Choroid plexus epithelial cell (primary cell): ENCODE data around the gene ARHGEF5.

Source experiments
- DNase-seq: peaks from one replicate; pipeline ENCODE4 v3.0.0-alpha.2; 2010; ENCODE audit warnings: low read depth
- H3K4me3 ChIP-seq: 2 replicates; pipeline ENCODE4 v1.5.1; 2011; ENCODE audit warnings: low read depth, mild to moderate bottlenecking, control low read depth, low read length, moderate library complexity
- TF ChIP-seq, protein P1 (sequence below): conservative IDR thresholded peaks from 2 replicates; pipeline ENCODE4 v1.5.1; 2011; ENCODE audit warnings: low read depth, mild to moderate bottlenecking, control low read depth, inconsistent platforms, low read length, moderate library complexity

Gene ARHGEF5

GRCh38 chr7:144403102-144403501 lies 47.9 kb downstream of the ARHGEF5 start:
- TF ChIP-seq, protein P1, sequence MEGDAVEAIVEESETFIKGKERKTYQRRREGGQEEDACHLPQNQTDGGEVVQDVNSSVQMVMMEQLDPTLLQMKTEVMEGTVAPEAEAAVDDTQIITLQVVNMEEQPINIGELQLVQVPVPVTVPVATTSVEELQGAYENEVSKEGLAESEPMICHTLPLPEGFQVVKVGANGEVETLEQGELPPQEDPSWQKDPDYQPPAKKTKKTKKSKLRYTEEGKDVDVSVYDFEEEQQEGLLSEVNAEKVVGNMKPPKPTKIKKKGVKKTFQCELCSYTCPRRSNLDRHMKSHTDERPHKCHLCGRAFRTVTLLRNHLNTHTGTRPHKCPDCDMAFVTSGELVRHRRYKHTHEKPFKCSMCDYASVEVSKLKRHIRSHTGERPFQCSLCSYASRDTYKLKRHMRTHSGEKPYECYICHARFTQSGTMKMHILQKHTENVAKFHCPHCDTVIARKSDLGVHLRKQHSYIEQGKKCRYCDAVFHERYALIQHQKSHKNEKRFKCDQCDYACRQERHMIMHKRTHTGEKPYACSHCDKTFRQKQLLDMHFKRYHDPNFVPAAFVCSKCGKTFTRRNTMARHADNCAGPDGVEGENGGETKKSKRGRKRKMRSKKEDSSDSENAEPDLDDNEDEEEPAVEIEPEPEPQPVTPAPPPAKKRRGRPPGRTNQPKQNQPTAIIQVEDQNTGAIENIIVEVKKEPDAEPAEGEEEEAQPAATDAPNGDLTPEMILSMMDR, result no peak
- no peak for DNase-seq
- no peak overlapping the region for H3K4me3 ChIP-seq

DNA sequence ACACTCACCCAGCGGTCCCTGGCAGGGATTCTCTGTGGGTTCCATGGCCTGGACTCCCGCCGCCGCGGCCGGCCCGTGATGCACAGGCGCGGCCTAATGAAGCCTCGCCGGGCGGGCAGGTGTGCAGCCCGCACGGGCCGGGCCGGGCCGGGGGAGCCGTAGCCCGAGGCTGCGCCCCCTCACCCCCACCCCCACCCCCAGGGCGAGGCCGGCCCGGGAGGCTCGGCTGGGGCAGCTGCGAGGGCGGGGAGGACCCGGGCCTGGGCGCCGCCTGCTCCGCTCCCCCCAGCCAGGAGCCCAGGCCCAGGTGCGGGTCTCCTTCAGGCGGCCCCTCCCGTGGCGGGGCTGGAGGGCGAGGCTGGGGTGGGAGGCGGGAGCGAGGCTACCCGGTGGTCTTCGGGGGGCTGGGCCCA lies 48.5 kb downstream of the ARHGEF5 start, which contains the start of gene NOBOX:
Gene NOBOX, minus strand, starts transcription at position 45 of the 413 bp plus-strand sequence.
- no peak for DNase-seq
- no peak within 1 kb of the TSS for H3K4me3 ChIP-seq
- TF ChIP-seq, protein P1, result no peak

GRCh38 chr7:144404946-144405345 lies 49.7 kb downstream of the ARHGEF5 start:
- TF ChIP-seq, protein P1, result no peak
- DNase-seq, result no peak

GRCh38 chr7:144407266-144407931 lies 52.2 kb downstream of the ARHGEF5 start:
- no peak for DNase-seq

More at GRCh38 chr7:144404946-144405345, 49.7 kb downstream of the ARHGEF5 start:
- H3K4me3 ChIP-seq, result no peak overlapping the region

GRCh38 chr7:144408121-144408520 lies 52.9 kb downstream of the ARHGEF5 start:
- H3K4me3 ChIP-seq, result no peak overlapping the region
- TF ChIP-seq, protein P1, result no peak
- no peak for DNase-seq

More at GRCh38 chr7:144407266-144407931, 52.2 kb downstream of the ARHGEF5 start:
- TF ChIP-seq, protein P1, result no peak
- no peak overlapping the region for H3K4me3 ChIP-seq

- TF ChIP-seq, protein P1, result no peak
- H3K4me3 ChIP-seq, result no peak overlapping the region
- no peak for DNase-seq
Observed at GRCh38 chr7:144410441-144410840, 55.2 kb downstream of the ARHGEF5 start.

DNA sequence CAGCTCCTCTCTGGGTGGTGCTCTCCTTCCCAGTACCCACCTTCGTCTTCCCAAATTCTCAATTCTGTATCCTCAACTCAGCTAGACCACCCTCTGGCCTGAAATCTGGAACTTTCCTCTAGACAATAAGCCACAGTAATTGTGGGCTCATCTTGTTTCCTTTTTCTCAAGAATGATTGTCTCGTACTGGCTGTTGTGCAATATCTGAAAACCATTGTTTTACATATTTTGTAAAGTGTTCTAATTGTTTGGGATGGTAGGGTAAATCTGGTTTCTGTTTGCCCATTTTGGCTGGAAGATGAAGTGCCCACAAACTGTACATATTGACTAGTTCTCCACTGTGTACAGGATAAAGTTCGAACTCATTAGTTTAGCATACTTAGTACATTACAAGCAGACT lies 59.6 kb downstream of the ARHGEF5 start:
- DNase-seq, result no peak
- no peak overlapping the region for H3K4me3 ChIP-seq
- TF ChIP-seq, protein P1, result no peak
